NK-92 treated with Interleukin-12 subunit alpha and Interleukin-12 subunit beta, amount 100 ng/mL, for 24 hours (cell line): Measurements from ENCODE around the gene ANKRD17.
"Not testable (repeated sequence)": the region's sequence is repeated elsewhere in the genome, so short reads cannot be mapped to it uniquely, and the experiment has no call there.

Experiments used
- DNase-seq: peaks from one replicate; lab custom pipeline; 2025; lab: John Stamatoyannopoulos, UW

Gene ANKRD17, protein sequence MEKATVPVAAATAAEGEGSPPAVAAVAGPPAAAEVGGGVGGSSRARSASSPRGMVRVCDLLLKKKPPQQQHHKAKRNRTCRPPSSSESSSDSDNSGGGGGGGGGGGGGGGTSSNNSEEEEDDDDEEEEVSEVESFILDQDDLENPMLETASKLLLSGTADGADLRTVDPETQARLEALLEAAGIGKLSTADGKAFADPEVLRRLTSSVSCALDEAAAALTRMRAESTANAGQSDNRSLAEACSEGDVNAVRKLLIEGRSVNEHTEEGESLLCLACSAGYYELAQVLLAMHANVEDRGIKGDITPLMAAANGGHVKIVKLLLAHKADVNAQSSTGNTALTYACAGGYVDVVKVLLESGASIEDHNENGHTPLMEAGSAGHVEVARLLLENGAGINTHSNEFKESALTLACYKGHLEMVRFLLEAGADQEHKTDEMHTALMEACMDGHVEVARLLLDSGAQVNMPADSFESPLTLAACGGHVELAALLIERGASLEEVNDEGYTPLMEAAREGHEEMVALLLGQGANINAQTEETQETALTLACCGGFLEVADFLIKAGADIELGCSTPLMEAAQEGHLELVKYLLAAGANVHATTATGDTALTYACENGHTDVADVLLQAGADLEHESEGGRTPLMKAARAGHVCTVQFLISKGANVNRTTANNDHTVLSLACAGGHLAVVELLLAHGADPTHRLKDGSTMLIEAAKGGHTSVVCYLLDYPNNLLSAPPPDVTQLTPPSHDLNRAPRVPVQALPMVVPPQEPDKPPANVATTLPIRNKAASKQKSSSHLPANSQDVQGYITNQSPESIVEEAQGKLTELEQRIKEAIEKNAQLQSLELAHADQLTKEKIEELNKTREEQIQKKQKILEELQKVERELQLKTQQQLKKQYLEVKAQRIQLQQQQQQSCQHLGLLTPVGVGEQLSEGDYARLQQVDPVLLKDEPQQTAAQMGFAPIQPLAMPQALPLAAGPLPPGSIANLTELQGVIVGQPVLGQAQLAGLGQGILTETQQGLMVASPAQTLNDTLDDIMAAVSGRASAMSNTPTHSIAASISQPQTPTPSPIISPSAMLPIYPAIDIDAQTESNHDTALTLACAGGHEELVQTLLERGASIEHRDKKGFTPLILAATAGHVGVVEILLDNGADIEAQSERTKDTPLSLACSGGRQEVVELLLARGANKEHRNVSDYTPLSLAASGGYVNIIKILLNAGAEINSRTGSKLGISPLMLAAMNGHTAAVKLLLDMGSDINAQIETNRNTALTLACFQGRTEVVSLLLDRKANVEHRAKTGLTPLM (N-terminal part only)

DNA sequence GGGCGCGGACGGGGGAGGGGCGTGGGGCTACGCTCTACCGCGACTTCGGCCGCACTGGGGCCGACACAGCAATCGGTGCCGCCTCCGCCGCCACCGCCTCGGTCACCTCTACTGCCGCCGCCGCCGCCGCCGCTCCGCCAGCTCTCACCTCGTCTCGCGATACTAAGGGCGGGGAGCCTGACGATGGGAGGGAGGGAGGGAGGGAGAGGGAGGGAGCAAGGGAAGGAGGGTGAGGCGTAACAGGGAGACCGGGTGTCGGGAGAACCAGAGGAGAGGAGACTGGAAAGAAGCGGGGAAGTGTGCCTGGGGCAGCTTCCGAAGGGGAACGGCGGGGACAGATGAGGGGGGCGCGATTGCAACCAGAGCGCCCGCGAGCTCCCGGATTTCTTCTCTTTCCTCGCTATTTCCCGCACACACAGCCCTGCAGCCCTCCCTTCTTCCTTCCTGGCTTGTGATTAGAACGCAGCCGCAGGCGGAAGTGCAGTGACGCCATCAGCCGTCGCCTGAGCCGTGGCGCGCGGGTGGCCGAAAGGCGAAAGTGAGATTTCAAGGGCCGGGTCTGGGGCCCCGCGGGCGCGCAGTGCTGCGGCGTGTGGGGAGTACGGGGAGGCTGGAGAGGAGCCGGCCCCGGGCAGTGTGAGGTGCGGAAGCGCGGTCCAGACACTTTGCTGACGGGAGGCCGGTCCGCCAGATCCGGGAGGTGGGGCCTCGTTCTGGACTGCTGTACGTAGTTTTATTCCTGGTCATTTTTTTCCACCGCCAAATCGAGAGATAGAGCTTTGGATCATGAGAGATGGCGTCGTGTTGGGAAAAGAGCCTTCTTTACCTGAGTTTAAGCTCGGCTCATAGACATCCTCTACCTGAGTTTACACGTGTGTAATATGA, at the start of gene ANKRD17:
Gene ANKRD17, minus strand, starts transcription at position 113 of the 885 bp plus-strand sequence. CDS start 130 bp downstream, outside the sequence.
- peak; percentile 83 for DNase-seq

DNA sequence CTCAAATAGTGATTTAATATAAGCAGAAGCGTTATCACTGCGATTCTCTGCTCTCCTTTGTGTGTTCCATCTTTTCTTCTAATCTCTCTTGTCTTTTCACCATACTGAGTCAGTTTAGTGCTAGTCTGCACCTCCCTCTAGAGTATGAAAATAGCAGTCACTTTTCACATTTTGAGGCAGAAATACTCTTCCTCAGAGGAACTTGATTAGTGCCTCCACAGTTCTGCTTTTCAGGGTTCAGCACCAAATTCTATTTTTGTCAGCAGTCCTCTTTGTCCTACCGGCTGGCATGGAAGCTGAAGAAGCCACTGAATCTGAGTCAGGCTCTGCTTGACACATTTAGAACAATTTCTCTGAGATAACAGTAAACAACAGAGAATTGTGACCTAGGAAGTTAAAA, 49.7 kb upstream of the ANKRD17 start:
- DNase-seq = no peak

DNA sequence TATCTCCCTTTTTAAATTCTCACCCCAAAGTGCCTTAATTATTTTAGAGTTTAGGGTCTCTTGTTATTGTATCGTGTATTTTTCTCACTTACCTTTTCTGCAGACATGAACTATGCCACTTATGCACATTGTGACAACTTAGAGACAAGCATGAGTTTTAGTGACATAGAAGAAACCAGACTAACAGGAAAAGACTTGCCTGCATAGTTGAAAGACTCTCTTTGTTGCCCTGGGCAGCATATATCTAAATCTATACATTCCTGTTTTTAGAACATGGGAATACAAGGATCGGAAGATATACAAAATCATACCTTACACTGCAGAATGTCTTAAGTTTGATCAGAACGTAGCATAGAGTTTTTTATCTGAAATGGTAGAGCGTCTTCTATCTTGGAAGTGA, 45.1 kb upstream of the ANKRD17 start:
- no peak for DNase-seq

DNA sequence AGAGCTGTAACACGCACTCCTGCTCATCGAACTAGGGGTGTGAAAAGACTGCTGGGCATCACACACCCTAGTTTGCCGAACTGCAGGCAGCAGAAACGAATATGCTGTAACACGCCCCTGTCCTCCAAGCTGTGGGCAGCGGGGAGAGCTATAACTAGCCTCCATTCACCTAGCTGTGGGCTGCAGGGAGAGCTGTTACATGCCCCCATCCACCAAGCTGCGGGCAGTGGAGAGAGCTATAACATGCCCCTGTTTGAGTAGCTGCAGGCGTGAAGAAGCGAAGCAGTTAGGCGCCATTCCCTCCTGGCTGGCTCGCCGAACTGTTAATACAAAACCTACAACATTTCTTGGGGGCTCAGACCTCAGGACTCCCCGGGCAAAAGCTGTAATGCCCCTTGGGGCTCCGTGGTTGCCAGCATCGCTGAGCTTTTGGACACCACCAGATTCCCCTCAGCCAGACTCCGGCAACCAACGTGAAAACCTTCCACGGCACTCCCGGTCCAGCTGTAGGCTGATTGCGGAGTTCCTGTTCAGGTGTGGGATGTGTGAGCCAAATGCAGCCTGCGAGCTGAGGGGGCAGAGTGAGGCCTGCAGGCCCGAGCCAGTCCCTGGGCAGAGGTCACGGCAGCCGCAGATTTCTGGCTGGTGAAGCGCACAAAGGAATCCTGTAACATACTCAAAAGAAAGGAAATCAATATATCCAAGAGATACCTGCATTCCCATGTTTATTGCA, 41.1 kb upstream of the ANKRD17 start:
- DNase-seq = no peak

DNA sequence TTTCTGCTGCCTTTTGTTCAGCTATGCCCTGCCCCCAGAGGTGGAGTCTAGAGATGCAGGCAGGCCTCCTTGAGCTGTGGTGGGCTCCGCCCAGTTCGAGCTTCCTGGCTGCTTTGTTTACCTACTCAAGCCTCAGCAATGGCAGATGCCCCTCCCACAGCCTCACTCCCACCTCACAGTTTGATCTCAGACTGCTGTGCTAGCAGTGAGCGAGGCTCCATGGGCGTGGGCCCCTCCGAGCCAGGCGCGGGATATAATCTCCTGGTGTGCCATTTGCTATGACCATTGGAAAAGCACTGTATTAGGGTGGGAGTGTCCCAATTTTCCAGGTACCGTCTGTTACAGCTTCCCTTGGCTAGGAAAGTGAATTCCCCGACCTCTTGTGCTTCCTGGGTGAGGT, 34.1 kb upstream of the ANKRD17 start:
- DNase-seq = not testable (repeated sequence)

DNA sequence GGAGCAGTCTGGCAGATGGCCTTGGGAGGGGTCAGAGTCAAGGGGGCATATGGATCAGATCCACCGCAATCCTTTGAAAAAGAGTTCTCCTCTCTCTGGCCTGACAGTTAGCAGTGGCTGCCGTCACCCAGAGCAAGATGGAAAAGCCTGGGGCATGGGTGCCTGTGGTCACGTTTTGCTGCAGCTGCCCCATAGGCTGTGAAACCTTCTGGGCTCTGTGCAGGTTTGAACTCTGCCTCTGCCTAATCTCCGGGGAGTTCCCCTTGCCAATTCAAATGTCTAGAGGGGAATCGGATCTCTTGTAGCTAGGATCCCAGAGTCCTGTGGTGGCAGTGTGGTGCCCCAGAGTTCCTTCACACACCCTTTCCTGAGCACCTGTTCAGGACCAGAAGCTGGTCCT, 23.4 kb upstream of the ANKRD17 start:
- no peak for DNase-seq

DNA sequence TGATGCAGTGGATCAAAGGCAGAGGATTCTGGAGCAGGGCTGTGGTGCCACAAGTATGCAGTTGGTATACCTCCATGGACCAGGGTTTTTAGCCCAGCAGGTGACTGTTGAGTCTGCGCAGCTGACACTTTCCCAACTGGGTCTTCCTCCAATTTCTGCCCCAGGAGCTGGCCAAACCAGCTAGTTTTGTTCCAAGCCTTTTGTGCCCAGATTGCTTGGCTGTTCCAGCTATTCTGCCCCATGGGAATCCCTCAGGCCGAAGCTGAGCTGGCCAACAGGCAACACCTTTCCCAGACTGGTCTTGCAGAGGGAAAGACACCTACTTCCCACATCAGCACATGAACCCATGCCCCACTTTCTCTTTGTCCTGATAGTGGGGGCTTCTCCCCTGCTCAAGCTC, 22.8 kb upstream of the ANKRD17 start:
- no peak for DNase-seq

DNA sequence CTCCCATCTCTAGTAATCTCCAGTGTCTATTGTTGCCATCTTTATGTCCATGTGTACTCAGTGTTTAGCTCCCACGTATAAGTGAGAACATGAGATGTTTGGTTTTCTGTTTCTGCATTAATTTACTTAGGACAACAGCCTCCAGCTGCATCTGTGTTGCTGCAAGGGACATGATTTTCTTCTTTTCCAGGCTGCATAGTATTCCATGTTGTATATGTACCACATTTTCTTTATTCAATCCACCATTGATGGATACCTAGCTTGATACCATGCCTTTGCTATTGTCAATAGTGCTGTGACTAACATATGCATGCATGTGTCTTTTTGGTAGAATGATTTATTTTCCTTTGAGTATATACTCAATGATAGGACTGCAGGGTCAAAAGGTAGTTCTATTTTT, 18.6 kb upstream of the ANKRD17 start:
- no peak for DNase-seq

DNA sequence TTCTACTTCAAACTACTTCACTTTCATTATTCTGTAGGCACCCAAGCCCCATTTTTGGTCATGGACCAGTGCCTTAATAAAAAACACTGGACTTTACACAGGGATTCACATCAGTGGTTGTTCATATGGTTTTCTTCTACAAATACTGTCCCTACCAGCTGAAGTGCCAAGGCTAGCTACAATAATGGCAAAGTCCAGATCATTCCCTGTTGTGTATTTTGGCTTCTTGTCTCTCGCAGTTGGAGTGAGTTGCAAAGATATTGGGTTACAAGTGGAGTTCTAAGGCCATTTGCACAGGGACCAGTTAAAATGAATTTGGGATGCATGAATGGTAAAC, 16.7 kb upstream of the ANKRD17 start:
- DNase-seq = no peak

DNA sequence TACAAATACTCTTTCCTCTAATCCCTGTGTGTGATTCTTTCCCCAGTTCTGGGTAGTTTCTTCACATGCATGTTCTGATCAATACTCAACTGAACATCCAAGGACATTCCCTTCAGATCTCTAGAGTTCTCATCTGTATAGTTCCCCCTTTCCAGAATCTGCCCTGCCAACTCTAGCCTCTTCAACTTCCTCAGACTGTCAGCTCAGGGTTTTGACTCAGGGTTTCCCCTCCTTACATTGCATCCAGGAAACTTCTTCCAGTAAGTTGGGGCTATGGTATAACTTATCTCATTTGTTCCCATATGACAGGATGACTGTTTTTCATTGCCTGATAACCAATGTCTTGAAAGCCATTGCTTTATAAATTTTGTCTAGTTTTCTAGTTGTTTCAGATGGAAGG, 14.2 kb upstream of the ANKRD17 start:
- no peak for DNase-seq

DNA sequence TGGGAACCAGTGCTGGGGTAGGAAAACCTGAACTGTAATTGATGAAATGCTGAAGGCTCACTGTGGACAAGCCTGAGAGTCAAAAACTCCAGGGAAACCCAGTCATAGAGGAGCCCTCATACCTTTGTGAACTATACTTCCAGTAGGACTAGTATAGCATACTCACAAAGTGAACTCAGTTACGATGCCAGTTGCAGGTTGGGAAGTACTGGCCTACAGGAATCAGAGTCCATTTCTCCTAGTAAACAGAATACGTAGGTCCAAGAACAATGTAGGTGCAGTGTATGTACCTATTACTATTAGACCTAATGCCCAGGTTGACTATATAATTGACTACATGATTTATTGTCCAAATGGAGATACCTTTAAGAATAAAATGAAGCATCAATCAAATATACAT, 8.5 kb upstream of the ANKRD17 start:
- DNase-seq = no peak

DNA sequence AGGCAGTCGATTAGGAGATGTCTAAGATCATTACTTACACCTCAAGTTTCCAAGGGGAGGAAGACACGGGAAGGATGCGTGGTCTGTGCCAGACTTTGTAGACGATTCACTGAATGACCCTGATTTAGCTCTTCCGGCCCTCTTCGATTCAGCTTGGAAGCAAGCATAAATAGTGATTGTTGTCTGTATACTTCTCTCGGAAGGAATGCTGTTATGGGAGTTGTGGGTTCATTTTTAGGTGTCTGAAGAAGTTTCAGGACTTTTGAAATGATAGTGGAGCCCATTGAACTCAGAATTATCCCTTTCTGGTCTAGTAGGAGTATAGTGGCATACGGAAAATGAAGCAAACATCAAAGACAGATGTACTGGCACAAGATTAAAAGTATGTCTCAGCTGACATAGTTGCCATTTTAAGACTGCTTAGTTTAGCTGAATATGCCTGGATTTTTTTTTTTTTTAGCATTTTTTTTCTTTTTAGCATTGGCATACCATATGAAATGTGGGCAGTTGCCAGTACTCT, 1.0 kb upstream of the ANKRD17 start:
- peak; percentile 9 for DNase-seq

DNA sequence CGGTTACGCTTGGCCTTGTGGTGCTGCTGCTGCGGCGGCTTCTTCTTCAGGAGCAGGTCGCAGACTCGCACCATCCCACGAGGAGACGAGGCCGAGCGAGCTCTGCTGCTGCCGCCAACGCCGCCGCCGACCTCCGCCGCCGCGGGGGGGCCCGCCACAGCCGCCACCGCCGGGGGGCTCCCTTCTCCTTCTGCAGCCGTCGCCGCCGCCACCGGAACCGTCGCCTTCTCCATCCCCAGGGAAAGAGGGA, 237 bp downstream of the ANKRD17 start:
- peak; percentile 83 for DNase-seq

DNA sequence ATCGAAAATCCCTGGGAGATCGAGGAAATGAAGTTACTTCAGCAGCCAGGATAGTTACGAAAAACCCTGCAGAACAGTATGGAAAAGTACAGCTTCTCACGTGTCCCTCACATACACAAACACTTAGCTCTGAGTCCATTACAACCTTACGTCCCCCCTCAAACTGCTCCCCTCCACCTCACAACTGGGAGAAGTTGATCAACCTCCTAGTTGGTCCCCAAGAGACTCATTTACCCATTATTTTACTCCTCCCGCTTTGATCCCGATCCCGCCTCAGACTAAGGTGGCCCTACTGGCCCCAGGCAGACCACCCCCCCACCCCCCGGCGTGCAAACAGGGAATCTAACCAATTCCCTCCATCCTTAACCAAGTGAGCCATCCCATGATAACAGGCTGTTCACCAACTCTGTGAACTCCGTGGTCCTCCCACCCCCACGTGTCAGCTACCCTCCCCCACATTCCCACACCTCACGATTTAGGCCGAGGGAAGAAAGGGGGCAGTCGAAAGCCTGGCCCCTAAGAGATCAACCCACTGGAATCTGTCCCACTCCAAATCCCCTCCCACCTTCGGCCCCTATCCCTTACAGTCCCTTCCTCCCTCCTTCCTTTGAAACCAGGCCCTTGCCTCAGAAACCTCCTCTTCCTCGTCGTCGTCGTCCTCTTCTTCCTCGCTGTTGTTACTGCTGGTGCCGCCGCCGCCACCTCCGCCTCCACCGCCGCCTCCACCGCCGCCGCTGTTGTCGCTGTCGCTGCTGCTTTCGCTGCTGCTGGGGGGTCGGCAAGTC, 755 bp downstream of the ANKRD17 start:
- DNase-seq = peak; percentile 51

DNA sequence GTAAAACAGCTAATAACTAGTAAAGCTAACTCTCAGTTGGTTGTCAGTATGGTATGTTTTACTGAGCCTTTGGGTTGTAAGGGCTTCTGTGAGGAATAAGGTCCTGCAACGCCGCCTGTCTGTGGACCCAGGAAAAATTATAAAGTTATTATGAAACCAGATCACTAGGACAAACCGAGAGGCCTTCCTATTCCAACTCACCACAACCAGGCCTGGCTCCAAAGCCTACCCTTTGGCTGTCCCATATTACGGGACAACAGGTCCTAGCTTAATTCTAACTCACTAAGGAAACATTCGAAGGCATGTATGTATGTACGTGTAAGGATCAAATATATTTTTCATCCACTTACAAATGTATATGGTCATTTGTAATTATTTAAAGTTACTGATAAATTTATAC, 1.4 kb downstream of the ANKRD17 start:
- DNase-seq = peak; percentile 43

DNA sequence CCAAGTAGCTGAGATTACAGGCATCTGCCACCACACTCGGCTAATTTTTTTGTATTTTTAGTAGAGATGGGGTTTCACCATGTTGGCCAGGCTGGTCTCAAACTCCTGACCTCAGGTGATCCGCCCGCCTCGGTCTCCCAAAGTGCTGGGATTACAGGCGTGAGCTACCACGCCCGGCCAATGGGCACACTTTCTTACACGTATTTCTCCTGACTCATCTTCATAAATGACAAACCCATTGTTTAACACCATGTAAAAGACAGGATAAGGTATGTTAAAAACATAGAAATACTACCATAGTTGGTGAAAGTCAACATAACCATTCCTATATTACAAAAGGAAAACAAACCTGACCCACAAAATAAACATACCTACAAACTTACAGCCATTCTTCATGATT, 2.8 kb downstream of the ANKRD17 start:
- DNase-seq = not testable (repeated sequence)

DNA sequence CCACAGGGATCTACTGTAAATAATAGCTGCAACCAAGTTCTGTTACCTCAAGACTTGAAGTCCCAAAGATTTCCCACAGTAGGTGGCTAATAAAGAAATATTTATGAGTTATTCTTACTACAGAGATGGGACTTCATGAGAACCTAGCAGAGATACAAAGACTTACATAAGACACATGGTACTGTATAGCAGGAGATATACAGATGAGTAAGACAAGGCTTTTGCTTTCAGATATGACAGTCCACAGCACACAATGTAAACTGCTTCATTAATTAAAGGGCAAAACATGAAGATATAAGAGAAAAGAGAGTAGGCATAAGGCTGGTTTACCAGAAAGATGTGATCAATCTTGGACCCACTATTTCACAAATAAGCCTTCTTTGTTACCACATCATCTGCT, 6.6 kb downstream of the ANKRD17 start:
- DNase-seq = no peak

DNA sequence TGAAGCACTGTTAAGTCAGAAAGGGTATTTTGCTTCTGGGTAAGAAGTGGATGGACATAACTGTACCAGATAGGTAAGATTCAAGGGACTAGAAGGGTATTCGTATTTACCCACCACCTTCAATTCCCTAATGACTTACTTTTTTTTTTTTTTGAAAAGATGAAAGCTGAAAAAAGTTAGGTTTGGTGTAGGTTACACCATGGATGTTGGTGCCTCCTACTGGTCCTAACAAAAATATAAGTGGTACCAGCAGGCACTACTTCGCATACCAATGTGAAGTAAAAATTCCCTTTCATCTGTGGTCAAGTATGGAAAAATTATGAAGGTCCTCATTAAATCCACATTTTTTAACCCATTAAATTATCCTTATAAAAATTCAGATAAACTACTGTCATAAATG, 7.2 kb downstream of the ANKRD17 start:
- no peak for DNase-seq

DNA sequence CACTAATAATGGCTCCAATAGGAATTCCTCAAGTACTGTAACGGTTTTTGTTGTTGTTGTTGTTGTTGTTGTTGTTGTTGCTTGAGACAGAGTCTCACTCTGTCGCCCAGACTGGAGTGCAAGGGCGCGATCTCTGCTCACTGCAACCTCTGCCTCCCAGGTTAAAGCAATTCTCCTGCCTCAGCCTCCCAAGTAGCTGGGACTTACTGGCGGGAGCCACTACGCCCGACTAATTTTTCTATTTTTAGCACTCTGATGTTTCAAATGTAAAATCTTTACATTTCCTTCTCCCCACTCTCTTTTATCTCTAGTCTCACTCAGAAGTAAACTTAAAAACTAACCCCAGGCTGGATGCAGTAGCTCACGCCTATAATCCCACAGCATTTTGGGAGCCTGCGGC, 8.0 kb downstream of the ANKRD17 start:
- no peak for DNase-seq

DNA sequence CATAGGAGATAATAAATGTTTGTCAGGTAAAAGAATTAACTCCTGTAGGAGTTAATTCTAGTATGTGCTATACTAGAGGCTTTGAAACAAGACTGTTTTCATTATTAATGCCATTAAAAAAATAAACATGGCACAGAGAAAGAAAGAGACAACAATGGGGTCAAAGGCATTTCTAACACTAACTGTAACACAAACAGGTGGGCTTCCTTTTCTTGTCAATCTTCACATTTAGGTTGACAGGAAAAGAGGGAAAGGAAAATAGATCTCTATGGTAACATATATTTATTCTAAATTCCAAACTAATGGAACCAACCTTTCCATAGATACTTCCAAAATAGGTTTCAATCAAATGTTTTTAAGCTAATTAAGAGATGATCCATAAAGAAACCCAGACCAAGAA, 9.8 kb downstream of the ANKRD17 start:
- DNase-seq = no peak
